Trophoblast cell (in vitro differentiated cells and primary cell): ENCODE data around the gene CDH26.

Experiments
- DNase-seq, 2 donors: peaks; one replicate each; pipeline ENCODE4 v3.0.0-alpha.2; 2016
- H2AFZ ChIP-seq: 2 replicates; pipeline ENCODE4 v1.6.1; 2013; ENCODE audit warnings: low read length, moderate library complexity, mild to moderate bottlenecking; ENCODE audit not compliant: insufficient read depth, poor library complexity
- H2AK5ac ChIP-seq: 2 replicates; pipeline ENCODE4 v1.6.1; 2013; ENCODE audit warnings: mild to moderate bottlenecking, low read length
- H2BK120ac ChIP-seq: 2 replicates; pipeline ENCODE4 v1.6.1; 2013; ENCODE audit warnings: low read length, mild to moderate bottlenecking, moderate library complexity; ENCODE audit not compliant: insufficient read depth, poor library complexity
- H2BK12ac ChIP-seq: 2 replicates; pipeline ENCODE4 v1.6.1; 2013; ENCODE audit warnings: mild to moderate bottlenecking, low read length, moderate library complexity
- H2BK5ac ChIP-seq: 2 replicates; pipeline ENCODE4 v1.6.1; 2013; ENCODE audit warnings: low read length, low read depth, moderate library complexity, mild to moderate bottlenecking; ENCODE audit not compliant: poor library complexity
- H3K14ac ChIP-seq: 2 replicates; pipeline ENCODE4 v1.6.1; 2013; ENCODE audit warnings: mild to moderate bottlenecking, low read length
- H3K18ac ChIP-seq: 2 replicates; pipeline ENCODE4 v1.6.1; 2013; ENCODE audit warnings: mild to moderate bottlenecking, low read length
- H3K23ac ChIP-seq: 2 replicates; pipeline ENCODE4 v1.6.1; 2013; ENCODE audit warnings: low read length
- H3K27ac ChIP-seq: 2 replicates; pipeline ENCODE4 v1.5.1; 2013; ENCODE audit warnings: low read depth, mild to moderate bottlenecking, inconsistent platforms, low read length, moderate library complexity
- H3K27me3 ChIP-seq: 2 replicates; pipeline ENCODE4 v1.6.1; 2013; ENCODE audit warnings: inconsistent platforms, mild to moderate bottlenecking, low read length, moderate library complexity; ENCODE audit not compliant: insufficient read depth
- H3K36me3 ChIP-seq, 2 experiments: 1 replicate in 1 of 2; 2 replicates in 1 of 2; pipeline ENCODE4 v1.6.1; 2013; ENCODE audit warnings: low read length in 2 of 2, mild to moderate bottlenecking in 2 of 2, moderate library complexity in 1 of 2; ENCODE audit not compliant: insufficient read depth in 2 of 2, control insufficient read depth in 1 of 2
- H3K4ac ChIP-seq: 2 replicates; pipeline ENCODE4 v1.6.1; 2013; ENCODE audit warnings: low read depth, mild to moderate bottlenecking, low read length, moderate library complexity
- H3K4me1 ChIP-seq, 2 experiments: 1 replicate in 1 of 2; 2 replicates in 1 of 2; pipeline ENCODE4 v1.6.1; 2013; ENCODE audit warnings: low read length in 2 of 2, mild to moderate bottlenecking in 2 of 2, moderate library complexity in 1 of 2; ENCODE audit not compliant: insufficient read depth in 2 of 2, control insufficient read depth in 1 of 2
- H3K4me2 ChIP-seq: 2 replicates; pipeline ENCODE4 v1.6.1; 2013; ENCODE audit warnings: inconsistent platforms, mild to moderate bottlenecking, low read length, moderate library complexity
- H3K4me3 ChIP-seq: 2 replicates; pipeline ENCODE4 v1.5.1; 2013; ENCODE audit warnings: mild to moderate bottlenecking, low read depth, low read length, inconsistent platforms
- H3K79me1 ChIP-seq: one replicate; pipeline ENCODE4 v1.6.1; 2013; ENCODE audit warnings: low read length
- H3K79me2 ChIP-seq: 2 replicates; pipeline ENCODE4 v1.6.1; 2013; ENCODE audit warnings: low read length, mild to moderate bottlenecking; ENCODE audit not compliant: control insufficient read depth, insufficient read depth, poor library complexity
- H3K9ac ChIP-seq: 2 replicates; pipeline ENCODE4 v1.6.1; 2013; ENCODE audit warnings: mild to moderate bottlenecking, low read length
- H3K9me3 ChIP-seq: 2 replicates; pipeline ENCODE4 v1.6.1; 2013; ENCODE audit warnings: low read depth, mild to moderate bottlenecking, control low read depth, inconsistent platforms, low read length; ENCODE audit not compliant: insufficient read depth
- H4K12ac ChIP-seq: 2 replicates; pipeline ENCODE4 v1.6.1; 2013; ENCODE audit warnings: low read depth, mild to moderate bottlenecking, low read length, moderate library complexity
- H4K8ac ChIP-seq: 2 replicates; pipeline ENCODE4 v1.6.1; 2013; ENCODE audit warnings: low read depth, mild to moderate bottlenecking, low read length, moderate library complexity
- H4K91ac ChIP-seq: one replicate; pipeline ENCODE4 v1.6.1; 2013; ENCODE audit warnings: low read depth, mild to moderate bottlenecking, low read length, moderate library complexity
- WGBS: extraction: QIAGEN DNeasy Blood & Tissue Kit; methylation state at CpG from one replicate; pipeline ENCODE4 v1.1.7; 2013; ENCODE audit warnings: missing lambda C conversion rate; ENCODE audit not compliant: insufficient read length, insufficient coverage; ENCODE audit errors: extremely low coverage; 5-methylcytosine and 5-hydroxymethylcytosine counted together

Gene CDH26

DNA sequence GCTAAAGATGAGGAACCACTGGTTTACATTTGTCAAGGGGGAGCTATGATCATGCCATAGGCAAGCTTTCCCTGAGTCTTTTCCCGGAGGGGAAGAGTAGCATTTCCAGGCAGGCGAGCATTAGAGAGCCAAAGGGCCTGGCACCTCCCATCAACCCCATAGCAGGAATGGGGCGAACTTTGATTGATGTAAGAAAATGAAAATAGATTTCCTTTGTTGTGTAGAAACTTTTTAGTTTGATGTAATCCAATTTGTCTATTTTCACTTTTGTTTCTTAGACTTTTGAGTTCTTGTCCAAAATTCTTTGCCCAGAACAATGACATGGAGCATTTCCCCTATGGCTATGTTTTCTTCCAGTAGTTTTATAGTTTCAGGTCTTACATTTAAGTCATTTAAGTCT, 85.2 kb downstream of the CDH26 start:
- Histone ChIP-seq H3K36me3 (no peaks in the 10 kb centered on the region), H3K27me3 (no peaks in the 10 kb centered on the region), H2AK5ac (no peak overlapping the region), H2BK5ac (no peak overlapping the region), H3K9ac (no peak overlapping the region), H3K9me3 (no peaks in the 10 kb centered on the region), H3K27ac (no peak overlapping the region), H3K23ac (no peak overlapping the region), H4K91ac (no peak overlapping the region), H3K4ac (no peak overlapping the region), H3K79me1 (peaks cover 10% of the 10 kb centered on the region), H3K14ac (no peak overlapping the region), H3K4me1 (peaks cover 12 to 15% of the 10 kb centered on the region in 2 experiments), H3K18ac (no peak overlapping the region), H2BK12ac (peak overlapping the region; percentile 38), H3K4me2 (no peak overlapping the region), H2AFZ (no peak overlapping the region), H4K12ac (no peak overlapping the region), H4K8ac (no peak overlapping the region), H3K4me3 (no peak overlapping the region), H3K79me2 (no peaks in the 10 kb centered on the region), H2BK120ac (no peak overlapping the region)
- WGBS, result no CpG with 5 or more reads among the region's 3 CpGs
- DNase-seq, result no peak

DNA sequence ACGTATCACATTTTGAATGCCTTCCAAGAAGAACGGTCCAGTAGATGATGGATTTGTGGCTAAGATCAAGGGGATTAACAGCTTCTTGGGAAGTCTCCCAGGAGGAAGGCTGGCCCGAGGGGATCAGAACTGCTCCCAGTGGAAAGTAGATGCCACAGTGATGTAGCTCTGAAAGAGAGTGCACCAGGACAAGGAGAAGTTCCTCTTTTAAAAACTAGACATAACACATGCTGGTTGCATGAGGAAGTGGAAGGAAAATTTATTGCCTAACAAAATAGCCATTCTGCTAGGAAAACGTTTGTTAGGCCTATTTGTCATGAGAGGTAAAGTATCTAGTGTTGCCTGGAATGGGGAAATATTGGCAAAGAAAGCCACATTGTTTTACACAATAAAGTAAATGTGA, 87.8 kb downstream of the CDH26 start:
- Histone ChIP-seq H3K4ac (no peak overlapping the region), H3K79me2 (no peaks in the 10 kb centered on the region), H3K9me3 (no peaks in the 10 kb centered on the region), H2BK5ac (no peak overlapping the region), H3K79me1 (peaks cover 7% of the 10 kb centered on the region), H3K36me3 (no peaks in the 10 kb centered on the region), H3K9ac (no peak overlapping the region), H3K4me2 (no peak overlapping the region), H3K23ac (no peak overlapping the region), H2AK5ac (no peak overlapping the region), H3K27me3 (no peaks in the 10 kb centered on the region), H2AFZ (no peak overlapping the region), H3K4me3 (no peak overlapping the region), H4K12ac (no peak overlapping the region), H3K14ac (no peak overlapping the region), H3K4me1 (peaks cover 7 to 9% of the 10 kb centered on the region in 2 experiments), H3K18ac (no peak overlapping the region), H2BK120ac (no peak overlapping the region), H3K27ac (no peak overlapping the region), H4K91ac (no peak overlapping the region), H4K8ac (no peak overlapping the region), H2BK12ac (no peak overlapping the region)
- no CpG with 5 or more reads among the region's 4 CpGs for WGBS
- peak in 1 of 2 donors; percentile 21 for DNase-seq

DNA sequence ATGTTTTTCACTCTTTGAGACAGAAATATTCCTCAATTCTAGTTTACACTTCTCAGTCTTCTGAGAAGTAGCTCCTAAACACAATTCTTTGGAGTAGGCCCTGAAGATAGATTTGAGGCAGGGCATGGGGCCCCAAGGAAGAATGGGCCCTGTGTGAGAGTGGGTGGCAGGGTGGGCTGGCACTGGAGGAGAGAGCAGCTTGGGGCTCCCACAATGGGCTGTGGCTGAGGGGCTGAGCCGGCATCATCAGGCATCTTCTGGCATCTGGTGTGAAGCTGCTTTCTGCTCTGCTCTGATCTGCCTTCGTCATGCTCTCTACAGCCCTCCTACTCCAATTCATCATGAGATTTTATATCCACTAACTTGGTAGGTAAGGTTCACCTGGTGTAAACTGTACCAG, 88.2 kb downstream of the CDH26 start:
- DNase-seq, result no peak
- no peak overlapping the region for H3K27ac ChIP-seq
- no peak overlapping the region for H2AFZ ChIP-seq
- H4K8ac ChIP-seq, result no peak overlapping the region
- H3K27me3 ChIP-seq, result no peaks in the 10 kb centered on the region
- H3K4me1 ChIP-seq, result peaks cover 7% of the 10 kb centered on the region in 2 experiments
- H3K23ac ChIP-seq, result no peak overlapping the region
- H3K36me3 ChIP-seq, result no peaks in the 10 kb centered on the region
- no peaks in the 10 kb centered on the region for H3K9me3 ChIP-seq
- peaks cover 7% of the 10 kb centered on the region for H3K79me1 ChIP-seq
- H2BK12ac ChIP-seq, result no peak overlapping the region
- H3K14ac ChIP-seq, result no peak overlapping the region
- H3K9ac ChIP-seq, result no peak overlapping the region
- no peak overlapping the region for H3K4me2 ChIP-seq
- H2BK5ac ChIP-seq, result no peak overlapping the region
- H4K12ac ChIP-seq, result no peak overlapping the region
- no peak overlapping the region for H3K4ac ChIP-seq
- H3K18ac ChIP-seq, result no peak overlapping the region
- no peak overlapping the region for H4K91ac ChIP-seq
- no peak overlapping the region for H3K4me3 ChIP-seq
- no peak overlapping the region for H2AK5ac ChIP-seq
- no peak overlapping the region for H2BK120ac ChIP-seq
- WGBS, result no CpG with 5 or more reads among the region's 2 CpGs
- no peaks in the 10 kb centered on the region for H3K79me2 ChIP-seq

DNA sequence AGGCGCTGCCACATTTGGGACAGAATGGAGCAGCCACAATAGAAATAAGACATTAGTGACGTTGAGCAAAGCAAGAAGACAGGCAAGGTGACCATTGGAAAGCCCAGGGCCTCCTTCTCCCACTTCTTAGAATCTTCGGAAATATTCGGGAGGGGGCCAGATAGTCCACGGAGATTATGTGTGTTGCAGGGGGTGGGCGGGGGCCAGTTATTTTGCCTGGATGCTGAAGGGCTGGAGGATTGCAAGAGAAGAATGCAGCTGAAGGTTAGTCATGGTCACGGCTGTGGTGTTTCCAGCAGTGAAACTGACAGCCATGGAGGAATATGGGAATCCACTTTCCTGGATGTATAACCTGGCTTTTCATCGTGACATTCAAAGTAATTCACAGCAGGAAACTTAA, 88.6 kb downstream of the CDH26 start:
- Histone ChIP-seq H3K14ac (no peak overlapping the region), H3K23ac (no peak overlapping the region), H4K8ac (no peak overlapping the region), H3K9ac (no peak overlapping the region), H3K79me1 (peaks cover 7% of the 10 kb centered on the region), H2BK120ac (no peak overlapping the region), H3K79me2 (no peaks in the 10 kb centered on the region), H3K27ac (no peak overlapping the region), H3K4me1 (peaks cover 7% of the 10 kb centered on the region in 2 experiments), H3K36me3 (no peaks in the 10 kb centered on the region), H4K12ac (no peak overlapping the region), H2BK12ac (no peak overlapping the region), H2BK5ac (no peak overlapping the region), H4K91ac (no peak overlapping the region), H3K4me3 (no peak overlapping the region), H3K9me3 (no peaks in the 10 kb centered on the region), H3K4ac (no peak overlapping the region), H3K27me3 (no peaks in the 10 kb centered on the region), H3K18ac (no peak overlapping the region), H2AK5ac (no peak overlapping the region), H2AFZ (no peak overlapping the region), H3K4me2 (no peak overlapping the region)
- no peak for DNase-seq
- no CpG with 5 or more reads among the region's 8 CpGs for whole genome bisulfite sequencing
